GM12891 (cell line): Measurements from ENCODE around the gene ELF4.

Experiments used
- DNase-seq: peaks from one replicate; pipeline ENCODE4 v3.0.0; 2011; ENCODE audit warnings: low spot score; ENCODE audit not compliant: insufficient read length
- FAIRE-seq: peaks from 2 replicates; lab custom pipeline; 2011; peaks lifted over from hg19 to GRCh38; lab: Jason Lieb, UNC
- PAX5 ChIP-seq: IDR thresholded peaks from 2 replicates; pipeline ENCODE4 v1.6.1; 2011; ENCODE audit warnings: low read length, moderate library complexity, mild to moderate bottlenecking; ENCODE audit not compliant: insufficient read depth, severe bottlenecking
- POLR2A ChIP-seq: IDR thresholded peaks from 2 replicates; pipeline ENCODE4 v1.6.1; 2011; ENCODE audit warnings: low read depth, low read length, control low read depth
- POLR2AphosphoS5 ChIP-seq: IDR thresholded peaks from 2 replicates; pipeline ENCODE4 v1.6.1; 2011; ENCODE audit warnings: low read depth, low read length, control low read depth
- POU2F2 ChIP-seq: IDR thresholded peaks from 2 replicates; pipeline ENCODE4 v1.6.1; 2011; ENCODE audit warnings: low read depth, mild to moderate bottlenecking, control low read depth, low read length, moderate library complexity
- SPI1 ChIP-seq: IDR thresholded peaks from 2 replicates; pipeline ENCODE4 v1.6.1; 2011; ENCODE audit warnings: low read depth, low read length, control low read depth
- TAF1 ChIP-seq: IDR thresholded peaks from 2 replicates; pipeline ENCODE4 v1.6.1; 2011; ENCODE audit warnings: low read depth, low read length, control low read depth

The ELF4 gene

GRCh38 chrX:130079824-130080406 is 30.4 kb downstream of the ELF4 start:
- DNase-seq (no peak), FAIRE-seq (peak; percentile 79)
- TF ChIP-seq POLR2AphosphoS5 (no peak), POLR2A (no peak)

GRCh38 chrX:130075777-130076176 is 34.5 kb downstream of the ELF4 start:
- no peak for FAIRE-seq
- TF ChIP-seq PAX5 (no peak), POLR2AphosphoS5 (no peak), POLR2A (no peak), SPI1 (no peak), POU2F2 (no peak), TAF1 (no peak)
- no peak for DNase-seq

DNA sequence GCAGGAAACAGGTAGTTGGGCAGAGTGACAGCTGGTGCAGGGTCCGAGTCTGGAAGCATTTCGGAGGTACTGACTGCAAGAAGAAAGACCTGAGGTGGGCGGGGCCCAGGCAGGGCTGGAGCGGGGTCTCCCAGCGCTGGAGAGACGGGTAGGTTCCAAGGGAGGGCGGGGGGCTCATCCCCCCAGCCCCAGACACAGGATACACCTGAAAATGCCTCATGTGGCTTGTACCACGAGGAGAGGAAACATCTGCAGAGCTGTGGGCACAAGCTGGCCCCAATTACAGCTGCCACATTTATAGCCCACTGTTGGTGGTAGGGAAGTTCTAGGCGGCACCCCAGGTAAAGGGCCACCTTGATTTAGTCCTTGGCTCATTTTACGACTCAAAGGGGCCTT is 38.0 kb downstream of the ELF4 start:
- TF ChIP-seq TAF1, result no peak
- TF ChIP-seq SPI1, result no peak
- TF ChIP-seq POU2F2, result no peak
- TF ChIP-seq POLR2AphosphoS5, result no peak
- TF ChIP-seq POLR2A, result no peak
- no peak for TF ChIP-seq PAX5
- FAIRE-seq, result no peak
- no peak for DNase-seq

DNA sequence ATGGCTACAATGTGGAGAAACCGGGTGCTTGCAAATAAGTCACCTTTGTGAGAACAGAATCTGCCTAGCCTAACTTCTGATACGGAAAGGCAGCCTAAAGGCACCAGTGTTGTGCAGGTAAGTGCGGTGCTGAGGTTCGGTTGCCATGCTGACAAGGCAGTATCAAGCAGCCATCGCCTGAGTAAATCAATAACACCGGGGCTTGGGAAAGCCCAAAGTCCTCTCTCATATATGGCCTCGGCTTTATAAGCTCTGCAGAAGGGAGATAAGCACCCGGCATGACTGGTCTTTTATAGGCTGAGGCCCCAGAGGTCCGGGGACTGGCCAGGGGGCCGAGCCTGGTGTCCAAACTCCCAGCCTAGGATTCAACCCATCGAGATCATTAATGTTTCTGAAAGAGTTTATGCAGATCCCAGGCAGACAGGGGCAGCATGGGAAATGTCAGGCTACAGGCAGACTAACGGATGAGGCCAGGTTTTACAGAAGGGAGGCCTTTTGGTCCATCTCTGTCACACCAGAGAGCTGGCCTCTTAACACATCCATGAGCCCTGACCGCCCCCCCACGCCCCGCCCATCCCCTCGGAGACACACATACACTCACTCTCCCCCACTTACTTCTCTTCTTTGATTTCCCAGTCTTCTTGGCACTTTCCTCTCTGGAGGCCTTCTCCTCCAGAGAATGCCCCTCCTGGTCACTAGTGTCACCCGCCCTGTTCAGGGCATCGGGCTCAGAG is 38.5 kb downstream of the ELF4 start:
- TF ChIP-seq PAX5 (no peak), TAF1 (no peak), SPI1 (no peak), POLR2A (no peak)
- FAIRE-seq, result no peak

GRCh38 chrX:130066975-130067615 is 43.2 kb downstream of the ELF4 start:
- FAIRE-seq (no peak), DNase-seq (no peak)
- no peak for TF ChIP-seq POLR2A
- no peak for TF ChIP-seq TAF1

More for the DNA sequence above, 38.5 kb downstream of the ELF4 start:
- DNase-seq, result no peak

DNA sequence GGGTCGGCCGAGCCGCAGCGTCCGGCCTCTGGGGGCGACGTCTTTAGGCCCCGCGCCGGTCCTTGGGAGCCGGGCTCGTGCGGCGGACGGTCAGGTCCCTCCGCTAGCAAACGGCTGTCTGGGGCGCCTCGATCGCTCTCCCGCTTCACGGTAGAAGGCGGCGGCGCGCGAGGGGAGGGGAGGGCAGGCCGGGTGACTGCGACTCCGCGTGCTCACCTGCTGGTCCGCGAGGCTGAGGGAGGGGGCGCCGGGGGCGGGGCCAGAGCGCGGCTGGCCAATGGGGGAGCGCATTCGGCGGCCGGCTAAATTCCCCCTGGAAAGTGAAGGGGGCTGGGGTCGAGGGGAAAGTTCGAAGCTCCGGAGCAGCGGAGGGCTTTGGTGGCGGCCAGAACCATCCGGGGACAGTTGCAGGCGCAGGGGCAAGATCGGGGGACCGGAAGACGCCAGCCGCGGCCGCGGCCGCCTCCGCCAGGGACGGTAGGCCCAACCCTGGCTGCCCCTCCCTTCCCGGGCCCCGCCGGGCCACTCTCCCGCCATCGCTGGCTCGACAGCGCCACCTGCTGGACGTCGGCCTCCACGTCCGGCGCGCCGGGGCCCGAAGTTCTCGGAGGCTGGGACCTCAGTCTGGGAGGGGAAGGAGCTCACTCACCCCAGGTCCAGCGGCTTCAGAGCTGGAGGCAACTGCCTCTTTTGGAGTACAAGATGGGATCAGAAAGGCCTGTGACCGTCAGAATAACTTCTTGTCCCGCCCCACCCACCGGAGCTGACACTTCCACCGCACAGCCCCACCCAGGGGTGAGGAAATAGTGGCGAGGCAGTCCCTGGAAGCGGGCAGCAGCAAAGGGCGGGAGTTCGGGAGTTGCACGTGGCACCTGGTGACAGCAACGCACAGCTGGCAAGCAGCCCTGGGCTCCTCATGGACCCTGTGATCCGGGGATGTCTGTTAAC is 49.9 kb downstream of the ELF4 start:
- peak; percentile 88 for DNase-seq

DNA sequence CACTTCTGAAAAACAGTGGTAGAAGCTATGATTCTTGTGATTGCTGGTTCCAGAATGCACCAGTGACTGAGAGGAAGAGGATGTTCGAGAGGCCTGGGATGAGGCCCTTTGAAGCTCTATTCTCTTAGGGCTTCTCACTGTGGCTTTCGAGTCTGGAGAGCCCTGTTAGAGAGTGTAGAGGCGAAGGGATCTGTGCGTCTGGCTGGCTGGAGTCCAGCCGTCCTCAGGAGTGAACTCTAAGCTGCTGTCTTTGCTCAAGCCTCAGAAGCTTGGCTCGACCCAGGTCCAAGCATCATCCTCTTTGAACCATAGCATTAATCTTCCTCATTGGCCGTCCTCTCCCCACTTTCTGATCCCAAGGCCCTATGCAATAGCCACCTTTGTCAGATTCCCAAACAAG is 51.6 kb downstream of the ELF4 start:
- FAIRE-seq (no peak), DNase-seq (no peak)
- TF ChIP-seq TAF1, result no peak
- no peak for TF ChIP-seq PAX5
- no peak for TF ChIP-seq POU2F2
- no peak for TF ChIP-seq POLR2A
- TF ChIP-seq POLR2AphosphoS5, result no peak
- no peak for TF ChIP-seq SPI1

More for the DNA sequence above, 49.9 kb downstream of the ELF4 start:
- peak; percentile 93 for FAIRE-seq
- TF ChIP-seq POLR2AphosphoS5 (no peak), TAF1 (no peak), POLR2A (no peak), PAX5 (no peak), POU2F2 (no peak), SPI1 (no peak)

DNA sequence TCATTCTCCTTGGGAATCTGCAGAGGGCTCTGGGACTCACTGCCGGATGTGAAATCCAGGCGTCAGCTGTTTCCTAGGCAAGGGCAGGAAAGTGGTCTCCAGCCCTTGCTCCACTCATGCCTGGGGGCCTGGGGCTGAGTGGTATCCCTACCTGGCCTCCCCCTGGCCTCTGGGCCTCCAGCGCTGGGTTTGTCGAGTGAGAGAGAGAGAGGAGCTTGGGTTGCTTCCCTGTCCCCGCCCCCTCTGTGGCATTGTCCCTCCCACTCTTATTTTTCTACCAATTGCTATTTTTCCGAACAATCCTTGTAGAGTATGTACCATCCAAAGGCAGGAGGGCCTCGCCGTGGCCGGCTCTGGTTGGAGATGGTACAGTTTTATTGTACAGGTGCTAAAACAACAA is 53.1 kb downstream of the ELF4 start:
- DNase-seq (no peak), FAIRE-seq (no peak)

DNA sequence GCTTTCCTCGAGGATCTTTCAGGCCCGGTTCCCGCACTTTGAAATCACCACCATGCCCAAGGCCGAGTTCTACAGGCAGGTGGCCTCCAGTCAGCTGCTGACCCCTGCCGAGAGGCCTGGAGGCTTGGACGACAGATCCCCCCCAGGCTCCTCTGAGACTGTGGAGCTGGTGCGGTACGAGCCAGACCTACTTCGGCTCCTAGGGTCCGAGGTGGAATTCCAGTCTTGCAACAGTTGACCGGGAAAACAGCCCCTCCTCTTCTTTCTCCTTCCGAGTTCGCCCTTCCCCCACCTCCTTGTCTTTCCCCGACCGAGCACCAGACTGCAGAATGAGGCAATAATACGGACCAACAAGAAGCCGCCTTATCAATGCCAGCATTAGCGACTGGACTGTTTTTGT is 54.4 kb downstream of the ELF4 start:
- DNase-seq (no peak), FAIRE-seq (no peak)
- TF ChIP-seq TAF1, result no peak
- no peak for TF ChIP-seq SPI1
- no peak for TF ChIP-seq POLR2AphosphoS5
- TF ChIP-seq POU2F2, result no peak
- no peak for TF ChIP-seq POLR2A
- no peak for TF ChIP-seq PAX5

More for the DNA sequence above, 53.1 kb downstream of the ELF4 start:
- TF ChIP-seq POLR2AphosphoS5 (no peak), POLR2A (no peak), PAX5 (no peak), TAF1 (no peak), SPI1 (no peak), POU2F2 (no peak)
